PC-9 (cell line): ENCODE measurements around the gene MICAL2.

Experiments
- EZH2 ChIP-seq: fragments of 200-600 bp; sonication (generic); IDR thresholded peaks from 2 replicates; pipeline ENCODE4 v1.8.0; 2017; ENCODE audit warnings: antibody characterized with exemption, low read depth
- TF ChIP-seq, protein P1 (sequence below): fragments of 200-600 bp; sonication (generic); conservative IDR thresholded peaks from 2 replicates; pipeline ENCODE4 v1.6.1; 2017; ENCODE audit warnings: mixed run types, antibody characterized with exemption, mild to moderate bottlenecking, moderate library complexity

DNA sequence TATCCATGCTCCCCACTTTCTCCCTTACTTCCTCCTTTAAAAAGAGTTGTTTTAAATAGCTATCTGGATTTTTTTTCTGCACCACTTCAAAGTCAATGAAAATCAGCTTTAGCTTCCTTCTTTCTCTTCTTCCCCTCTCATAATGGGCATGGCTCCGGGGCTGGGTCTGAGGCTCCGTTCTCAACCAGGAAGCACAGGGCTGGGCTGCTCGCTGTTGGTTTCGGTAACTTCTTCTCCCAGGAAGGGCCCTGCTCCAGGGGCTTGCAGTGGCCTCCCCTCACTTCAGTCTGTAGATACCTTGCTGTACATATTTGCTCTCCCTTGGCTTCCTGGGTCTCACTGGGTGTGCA lies 23.8 kb downstream of the MICAL2 start:
- TF ChIP-seq, protein P1, sequence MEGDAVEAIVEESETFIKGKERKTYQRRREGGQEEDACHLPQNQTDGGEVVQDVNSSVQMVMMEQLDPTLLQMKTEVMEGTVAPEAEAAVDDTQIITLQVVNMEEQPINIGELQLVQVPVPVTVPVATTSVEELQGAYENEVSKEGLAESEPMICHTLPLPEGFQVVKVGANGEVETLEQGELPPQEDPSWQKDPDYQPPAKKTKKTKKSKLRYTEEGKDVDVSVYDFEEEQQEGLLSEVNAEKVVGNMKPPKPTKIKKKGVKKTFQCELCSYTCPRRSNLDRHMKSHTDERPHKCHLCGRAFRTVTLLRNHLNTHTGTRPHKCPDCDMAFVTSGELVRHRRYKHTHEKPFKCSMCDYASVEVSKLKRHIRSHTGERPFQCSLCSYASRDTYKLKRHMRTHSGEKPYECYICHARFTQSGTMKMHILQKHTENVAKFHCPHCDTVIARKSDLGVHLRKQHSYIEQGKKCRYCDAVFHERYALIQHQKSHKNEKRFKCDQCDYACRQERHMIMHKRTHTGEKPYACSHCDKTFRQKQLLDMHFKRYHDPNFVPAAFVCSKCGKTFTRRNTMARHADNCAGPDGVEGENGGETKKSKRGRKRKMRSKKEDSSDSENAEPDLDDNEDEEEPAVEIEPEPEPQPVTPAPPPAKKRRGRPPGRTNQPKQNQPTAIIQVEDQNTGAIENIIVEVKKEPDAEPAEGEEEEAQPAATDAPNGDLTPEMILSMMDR: no peak
- TF ChIP-seq EZH2: no peak
